ENCODE results near the gene PRRT1.

DNA sequence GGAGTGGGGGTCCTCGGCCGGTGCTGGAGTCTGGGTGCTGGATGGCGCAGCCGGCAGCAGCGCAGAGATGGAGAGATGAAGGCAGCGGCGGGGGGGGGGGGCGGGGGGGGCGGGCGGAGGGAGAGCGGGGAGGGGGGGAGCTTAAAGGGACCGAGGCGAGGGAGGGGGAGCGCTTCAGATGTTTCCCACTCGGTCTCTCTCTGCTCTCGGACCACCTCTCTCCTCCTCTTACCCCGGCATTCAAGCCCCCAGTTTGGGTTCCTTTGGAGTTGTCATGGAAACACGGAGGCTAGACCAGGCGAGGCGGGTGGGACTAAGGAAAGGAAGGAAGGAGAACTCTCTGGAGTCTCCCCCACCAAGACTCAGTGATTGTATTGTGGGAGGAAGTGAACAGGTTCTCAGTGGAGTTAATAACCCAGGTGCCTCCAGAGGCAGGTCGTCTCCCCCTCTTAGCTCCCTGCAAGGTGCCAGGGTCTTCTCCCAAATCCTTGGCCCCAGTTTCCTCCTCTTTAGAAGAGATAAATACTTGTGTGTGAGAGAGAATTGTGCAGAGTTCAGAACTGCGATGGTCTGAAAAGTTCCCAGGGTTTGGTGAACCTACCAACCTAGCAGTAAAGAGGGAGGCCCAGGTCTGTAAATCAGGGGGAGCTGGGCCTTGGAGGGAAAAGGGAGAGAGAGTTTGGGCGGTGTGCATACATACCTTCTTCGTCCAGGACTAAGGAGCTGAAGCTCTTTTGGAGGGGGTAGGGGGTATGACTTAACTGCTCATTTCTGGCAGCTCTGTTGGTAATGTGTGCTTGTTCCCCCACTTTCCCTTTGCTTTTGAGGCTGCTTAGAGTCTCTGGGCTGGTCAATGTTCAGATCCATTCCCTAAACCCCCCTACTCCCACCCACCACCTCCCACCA is at the start of gene PRRT1:
- TF ChIP-seq, protein P1, sequence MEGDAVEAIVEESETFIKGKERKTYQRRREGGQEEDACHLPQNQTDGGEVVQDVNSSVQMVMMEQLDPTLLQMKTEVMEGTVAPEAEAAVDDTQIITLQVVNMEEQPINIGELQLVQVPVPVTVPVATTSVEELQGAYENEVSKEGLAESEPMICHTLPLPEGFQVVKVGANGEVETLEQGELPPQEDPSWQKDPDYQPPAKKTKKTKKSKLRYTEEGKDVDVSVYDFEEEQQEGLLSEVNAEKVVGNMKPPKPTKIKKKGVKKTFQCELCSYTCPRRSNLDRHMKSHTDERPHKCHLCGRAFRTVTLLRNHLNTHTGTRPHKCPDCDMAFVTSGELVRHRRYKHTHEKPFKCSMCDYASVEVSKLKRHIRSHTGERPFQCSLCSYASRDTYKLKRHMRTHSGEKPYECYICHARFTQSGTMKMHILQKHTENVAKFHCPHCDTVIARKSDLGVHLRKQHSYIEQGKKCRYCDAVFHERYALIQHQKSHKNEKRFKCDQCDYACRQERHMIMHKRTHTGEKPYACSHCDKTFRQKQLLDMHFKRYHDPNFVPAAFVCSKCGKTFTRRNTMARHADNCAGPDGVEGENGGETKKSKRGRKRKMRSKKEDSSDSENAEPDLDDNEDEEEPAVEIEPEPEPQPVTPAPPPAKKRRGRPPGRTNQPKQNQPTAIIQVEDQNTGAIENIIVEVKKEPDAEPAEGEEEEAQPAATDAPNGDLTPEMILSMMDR (optimal IDR thresholded peaks at IDR 0.05 in 1 of 3, IDR thresholded peaks at IDR 0.05 in 1 of 3, conservative IDR thresholded peaks at IDR 0.05 in 1 of 3; ENCODE audit: extremely low read depth in 1 of 3, insufficient read depth in 2 of 3, low read length in 3 of 3): no peak
- TF ChIP-seq EZH2 (IDR thresholded peaks at IDR 0.05; ENCODE audit: low read length): no peak
